ENCODE results near the gene PRKCG.
A peak's percentile ranks its signal among the peaks of the same experiment; 100 is the strongest.

Gene PRKCG

DNA sequence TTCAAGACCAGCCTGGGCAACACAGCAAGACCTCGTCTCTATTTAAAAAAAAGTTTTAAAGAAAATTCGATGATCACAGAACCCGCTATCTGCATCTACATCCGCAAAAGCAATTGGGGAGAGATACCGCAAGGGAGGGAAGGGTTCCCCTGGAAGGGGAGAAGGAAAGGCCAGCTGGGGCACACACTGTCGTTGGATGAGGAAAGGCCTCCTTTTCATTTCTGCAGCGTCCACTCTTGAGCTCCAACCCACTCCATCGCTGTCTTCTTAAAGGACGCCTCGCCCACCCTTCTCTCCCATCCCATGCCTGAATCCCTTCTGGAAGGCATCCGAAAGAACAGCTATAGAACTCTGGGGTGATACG lies 3.2 kb upstream of the PRKCG start:
- ChIA-PET POLR2A (no interaction called here), CTCF (interaction anchor here (1.6 kb wide), 1 partner anchor 25 kb away, joined by 4 read pairs; no protein-coding TSS in a partner anchor)
- no peak for DNase-seq (ENCODE audit: extremely low spot score)
- no peak for TF ChIP-seq CTCF (IDR thresholded peaks at IDR 0.05; ENCODE audit: control extremely low read depth, extremely low read depth, low read depth, missing control alignments)

DNA sequence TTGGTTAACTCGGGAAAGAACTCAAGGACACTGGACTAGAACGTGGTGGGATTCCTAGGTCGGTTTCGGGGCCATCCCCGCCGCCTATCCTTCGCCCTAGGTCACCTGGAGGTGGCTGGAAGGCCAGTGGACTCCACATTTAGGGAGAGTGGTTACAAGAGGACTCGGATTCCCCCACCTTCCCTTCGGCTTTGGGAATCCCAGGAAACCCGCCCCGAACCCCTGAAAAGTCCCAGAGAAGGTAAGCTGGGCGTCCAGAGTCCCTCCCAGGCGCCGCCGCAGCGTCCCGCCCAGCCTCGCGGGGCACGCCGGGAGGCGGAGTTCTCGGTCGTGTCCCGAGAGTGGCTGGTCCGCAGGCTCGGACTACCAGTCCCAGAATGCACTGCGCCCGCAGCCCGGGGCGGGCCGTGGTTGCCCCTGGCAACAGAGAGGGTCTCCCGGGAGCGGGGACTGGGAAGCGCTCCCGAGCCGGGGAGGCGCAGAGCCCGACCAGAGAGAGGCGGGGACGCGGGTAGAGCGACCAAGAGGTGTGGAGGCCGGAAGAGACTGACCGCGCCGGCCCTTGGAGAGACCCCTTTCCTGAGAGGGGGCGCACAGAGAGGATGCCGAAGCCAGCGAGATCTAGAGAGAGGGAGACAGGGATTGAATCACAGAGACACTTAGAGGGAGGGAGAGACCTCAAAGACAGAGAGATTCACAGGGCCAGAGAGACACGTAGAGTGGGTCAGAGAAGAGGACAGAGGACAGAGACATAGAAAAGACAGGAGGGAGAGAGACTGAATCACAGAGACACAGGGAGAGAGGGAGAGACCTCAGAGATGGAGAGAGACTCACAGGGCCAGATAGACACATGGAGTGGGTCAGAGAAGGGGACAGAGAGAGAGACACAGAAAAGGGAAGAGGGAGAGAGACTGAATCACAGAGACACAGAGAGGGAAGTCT lies 2.6 kb upstream of the PRKCG start:
- POLR2A ChIA-PET: no interaction called here
- CTCF ChIA-PET: interaction anchor here (1.6 kb wide), 1 partner anchor 26 kb away, joined by 4 read pairs; no protein-coding TSS in a partner anchor
- peak; percentile 86 for DNase-seq (ENCODE audit: extremely low spot score)
- TF ChIP-seq CTCF (IDR thresholded peaks at IDR 0.05; ENCODE audit: control extremely low read depth, extremely low read depth, low read depth, missing control alignments): no peak

DNA sequence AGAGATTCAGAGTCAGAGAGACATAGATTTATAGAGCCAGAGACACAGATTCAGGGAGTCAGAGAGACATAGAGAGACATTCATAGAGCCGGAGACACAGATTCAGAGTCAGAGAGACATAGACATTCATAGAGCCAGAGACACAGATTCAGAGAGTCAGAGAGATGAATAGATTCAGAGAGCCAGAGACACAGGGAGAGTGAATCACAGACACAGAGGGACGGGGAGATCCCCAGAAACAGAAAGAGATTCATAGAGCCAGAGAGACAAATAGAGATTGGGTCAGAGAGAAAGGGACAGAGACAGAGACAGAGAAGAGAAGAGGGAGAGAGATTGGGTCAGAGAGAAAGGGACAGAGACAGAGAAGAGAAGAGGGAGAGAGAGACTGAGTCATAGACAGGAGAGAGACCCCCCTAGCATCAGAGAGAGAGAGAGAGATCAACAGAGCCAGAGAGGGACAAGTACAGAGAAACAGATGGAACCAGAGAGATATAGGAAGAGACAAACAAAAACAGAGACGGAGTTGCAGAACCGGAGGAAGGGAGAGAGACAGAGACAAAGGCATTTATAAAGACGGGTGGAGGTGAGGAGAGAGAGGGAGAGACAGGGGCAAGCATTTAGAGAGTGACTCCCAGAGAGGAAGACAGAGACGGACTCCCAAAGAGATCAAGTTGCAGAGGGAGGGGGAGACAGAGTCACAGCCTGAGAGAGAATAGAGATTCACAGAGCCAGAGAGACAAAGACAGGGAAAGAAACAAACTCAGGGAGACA lies 1.1 kb upstream of the PRKCG start:
- ChIA-PET POLR2A (no interaction called here), CTCF (interaction anchor here (1.1 kb wide), 1 partner anchor 8 kb away, joined by 3 read pairs; no protein-coding TSS in a partner anchor)
- no peak for TF ChIP-seq CTCF (IDR thresholded peaks at IDR 0.05; ENCODE audit: control extremely low read depth, extremely low read depth, low read depth, missing control alignments)
- no peak for DNase-seq (ENCODE audit: extremely low spot score)

DNA sequence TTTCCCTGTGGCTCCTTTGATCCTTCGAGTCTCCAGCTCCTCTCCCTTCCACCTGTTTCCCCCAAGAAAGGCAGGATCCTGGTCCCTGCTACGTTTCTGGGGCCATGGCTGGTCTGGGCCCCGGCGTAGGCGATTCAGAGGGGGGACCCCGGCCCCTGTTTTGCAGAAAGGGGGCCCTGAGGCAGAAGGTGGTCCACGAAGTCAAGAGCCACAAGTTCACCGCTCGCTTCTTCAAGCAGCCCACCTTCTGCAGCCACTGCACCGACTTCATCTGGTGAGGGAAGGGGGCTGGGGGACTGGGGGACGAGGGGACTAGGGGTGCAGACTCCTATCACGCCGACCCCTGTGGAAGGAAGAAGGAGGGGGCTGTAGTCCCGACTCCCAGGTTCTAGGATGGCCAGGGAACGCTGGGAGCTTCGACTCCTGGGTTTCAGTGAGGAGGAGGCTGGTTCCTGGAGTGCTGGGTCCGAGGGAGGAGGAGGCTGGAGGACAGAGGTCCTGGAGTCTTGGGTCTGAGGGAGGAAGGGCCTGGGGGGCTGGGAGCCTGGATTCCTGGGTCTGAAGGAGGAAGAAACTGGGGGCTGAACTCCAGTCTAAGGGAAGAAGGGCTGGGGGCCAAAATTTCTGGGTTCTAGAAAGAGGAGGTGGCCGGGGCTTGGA lies 524 bp downstream of the PRKCG start:
- no peak for DNase-seq (ENCODE audit: extremely low spot score)
- ChIA-PET POLR2A (interaction anchor here (0.6 kb wide), 1 partner anchor 10 kb away, joined by 3 read pairs; no protein-coding TSS in a partner anchor), CTCF (interaction anchor here (0.8 to 1.2 kb wide), 3 partner anchors 9 to 12 kb away, joined by 3 to 6 read pairs (median 3); no protein-coding TSS in a partner anchor)
- TF ChIP-seq CTCF (IDR thresholded peaks at IDR 0.05; ENCODE audit: control extremely low read depth, extremely low read depth, low read depth, missing control alignments): no peak

DNA sequence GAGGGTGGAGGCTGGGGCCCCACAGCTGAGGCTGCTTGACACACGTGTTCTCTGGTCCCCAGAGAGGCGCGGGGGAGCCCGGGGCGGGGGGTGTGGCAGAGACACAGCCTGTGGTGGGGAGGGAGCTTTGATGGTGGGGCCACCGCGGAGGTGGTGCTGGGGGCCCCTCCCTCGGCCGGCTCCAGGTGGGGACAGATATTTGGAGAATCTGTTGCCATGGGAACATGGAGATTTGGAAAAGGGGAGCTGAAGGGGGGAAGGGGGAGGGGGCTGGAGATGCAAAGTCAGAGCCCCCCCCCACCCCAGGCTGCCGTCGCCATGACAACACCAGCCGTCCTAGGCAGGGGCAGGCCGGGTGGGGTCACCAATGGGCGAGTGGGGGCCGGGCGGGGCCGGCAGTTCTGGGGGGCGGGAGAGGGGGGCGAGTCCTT lies 1.2 kb downstream of the PRKCG start:
- ChIA-PET CTCF (no interaction called here), POLR2A (no interaction called here)
- TF ChIP-seq CTCF (IDR thresholded peaks at IDR 0.05; ENCODE audit: control extremely low read depth, extremely low read depth, low read depth, missing control alignments): no peak

DNA sequence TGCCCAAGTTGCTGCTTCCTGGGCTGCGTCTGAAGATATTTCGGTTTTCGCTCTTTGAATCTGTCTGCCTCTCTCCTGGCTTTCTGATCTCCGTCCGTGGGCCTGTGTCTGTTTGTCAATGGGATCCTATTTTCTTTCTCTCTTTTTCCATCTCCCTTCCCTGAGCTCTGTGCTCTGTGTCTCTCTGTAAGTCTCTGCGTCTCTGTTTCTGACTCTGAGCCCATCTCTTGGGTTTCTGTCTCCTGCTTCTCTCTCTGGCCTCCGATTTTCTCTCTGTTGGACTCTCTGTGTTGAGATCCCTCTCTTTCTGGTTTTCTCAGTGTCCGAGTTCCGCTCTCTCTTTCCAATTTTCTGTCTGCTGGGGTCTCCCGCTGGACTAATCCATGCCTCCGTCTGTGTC lies 1.7 kb downstream of the PRKCG start:
- no peak for TF ChIP-seq CTCF (IDR thresholded peaks at IDR 0.05; ENCODE audit: control extremely low read depth, extremely low read depth, low read depth, missing control alignments)
- ChIA-PET CTCF (no interaction called here), POLR2A (no interaction called here)
- no peak for DNase-seq (ENCODE audit: extremely low spot score)

More for the DNA sequence above, 1.2 kb downstream of the PRKCG start:
- no peak for DNase-seq (ENCODE audit: extremely low spot score)

Measured in GM10248 (cell line).